ENCODE data around the gene ECI1. TPM values are rescaled to one million over a fixed set of nuclear protein-coding genes. Genes with fewer than 3 reads are reported as not detected.

The ECI1 gene
- total RNA-seq, 2 donors from 2014 or later, result 48.5 to 87.0 TPM

DNA sequence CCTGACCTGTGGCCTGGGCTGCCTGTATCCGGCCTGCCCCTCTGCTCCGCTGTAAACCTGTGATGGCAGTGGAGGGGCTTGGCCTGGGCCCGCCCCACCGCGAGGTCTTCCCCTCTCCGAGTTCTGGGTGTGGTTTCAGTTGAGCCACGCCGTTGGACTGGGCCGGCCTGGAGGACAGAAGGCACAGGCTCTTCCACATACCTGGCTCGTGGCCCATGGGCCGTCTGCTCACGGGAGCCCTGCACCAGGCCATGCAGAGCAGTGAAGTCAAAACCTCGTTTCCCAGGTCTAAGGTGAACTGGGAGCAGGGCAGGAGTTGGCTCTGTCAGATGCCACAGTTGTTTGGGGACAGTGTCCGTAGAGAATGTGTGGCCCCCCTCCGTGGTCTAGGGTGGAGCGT lies 22.1 kb upstream of the ECI1 start:
- no peaks in the 10 kb centered on the region for H3K36me3 ChIP-seq
- peaks cover 4% of the 10 kb centered on the region for H3K4me1 ChIP-seq (replicated peaks)
- DNase-seq (ENCODE audit: low spot score), result no peak
- H3K4me3 ChIP-seq, result no peak overlapping the region
- intact Hi-C loops (cut with DNase I), result no loop called here
- 74% methylated on average over 16 of the region's 16 CpGs for WGBS
- no peak for TF ChIP-seq POLR2AphosphoS5 (IDR thresholded peaks at IDR 0.05)
- no peak for TF ChIP-seq POLR2A (IDR thresholded peaks at IDR 0.05)
- TF ChIP-seq CTCF (IDR thresholded peaks at IDR 0.05), result no peak
- no peak overlapping the region for H3K27ac ChIP-seq
- no peaks in the 10 kb centered on the region for H3K9me3 ChIP-seq
- no peaks in the 10 kb centered on the region for H3K27me3 ChIP-seq (replicated peaks; ENCODE audit: insufficient read depth)

GRCh38 chr16:2271848-2272461 lies 20.6 kb upstream of the ECI1 start:
- Histone ChIP-seq H3K9me3 (no peaks in the 10 kb centered on the region), H3K4me1 (replicated peaks) (peaks cover 4% of the 10 kb centered on the region), H3K36me3 (no peaks in the 10 kb centered on the region), H3K27ac (no peak overlapping the region), H3K27me3 (replicated peaks; ENCODE audit: insufficient read depth) (no peaks in the 10 kb centered on the region), H3K4me3 (no peak overlapping the region)
- WGBS, result 67% methylated on average over 3 of the region's 14 CpGs
- TF ChIP-seq POLR2A (IDR thresholded peaks at IDR 0.05) (no peak), POLR2AphosphoS5 (IDR thresholded peaks at IDR 0.05) (no peak), CTCF (IDR thresholded peaks at IDR 0.05) (no peak)
- intact Hi-C loops (cut with DNase I), result no loop called here
- no peak for DNase-seq (ENCODE audit: low spot score)

- Histone ChIP-seq H3K27ac (no peak overlapping the region), H3K4me1 (replicated peaks) (peaks cover 4% of the 10 kb centered on the region), H3K27me3 (replicated peaks; ENCODE audit: insufficient read depth) (no peaks in the 10 kb centered on the region), H3K9me3 (no peaks in the 10 kb centered on the region), H3K4me3 (no peak overlapping the region), H3K36me3 (no peaks in the 10 kb centered on the region)
- intact Hi-C loops (cut with DNase I), result no loop called here
- 76% methylated on average over 15 of the region's 15 CpGs for WGBS
- TF ChIP-seq POLR2AphosphoS5 (IDR thresholded peaks at IDR 0.05) (no peak), CTCF (IDR thresholded peaks at IDR 0.05) (no peak), POLR2A (IDR thresholded peaks at IDR 0.05) (no peak)
- no peak for DNase-seq (ENCODE audit: low spot score)
Measured at GRCh38 chr16:2270588-2271470, 19.4 kb upstream of the ECI1 start.

DNA sequence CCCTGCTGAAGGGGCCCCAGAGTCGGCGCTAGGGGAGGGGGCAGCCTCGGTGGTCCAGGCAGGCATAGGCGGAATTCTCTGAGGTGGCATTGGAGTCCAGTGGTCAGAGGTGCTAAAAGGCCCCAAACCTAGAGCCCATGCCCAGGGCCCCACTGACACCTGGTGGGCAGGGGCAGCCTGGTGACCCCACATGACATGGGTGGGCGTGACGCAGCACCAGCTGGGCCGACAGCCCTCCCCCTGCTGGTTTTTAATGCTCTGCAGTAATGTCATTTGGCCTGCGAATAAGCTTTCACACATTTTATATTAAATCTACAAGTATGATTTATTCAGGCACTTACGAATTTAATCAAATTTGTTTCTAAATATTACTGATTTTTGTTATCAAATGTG lies 18.7 kb upstream of the ECI1 start:
- Histone ChIP-seq H3K4me3 (no peak overlapping the region), H3K27me3 (replicated peaks; ENCODE audit: insufficient read depth) (no peaks in the 10 kb centered on the region), H3K9me3 (no peaks in the 10 kb centered on the region), H3K27ac (no peak overlapping the region), H3K4me1 (replicated peaks) (peaks cover 4% of the 10 kb centered on the region), H3K36me3 (no peaks in the 10 kb centered on the region)
- intact Hi-C loops (cut with DNase I), result no loop called here
- TF ChIP-seq CTCF (IDR thresholded peaks at IDR 0.05) (no peak), POLR2AphosphoS5 (IDR thresholded peaks at IDR 0.05) (no peak), POLR2A (IDR thresholded peaks at IDR 0.05) (no peak)
- 90% methylated on average over 9 of the region's 9 CpGs for WGBS
- DNase-seq (ENCODE audit: low spot score), result no peak
